Measurements from ENCODE around the gene REC114. TPM values are rescaled to one million over a fixed set of nuclear protein-coding genes. Genes with fewer than 3 reads are reported as not detected.

Gene REC114
- total and polyA plus RNA-seq, 9 of the 15 experiments (the other 6 are each of a cell fraction or from before 2014, with no cell fraction given) = 0.07 to 0.24 TPM; not detected in 7

DNA sequence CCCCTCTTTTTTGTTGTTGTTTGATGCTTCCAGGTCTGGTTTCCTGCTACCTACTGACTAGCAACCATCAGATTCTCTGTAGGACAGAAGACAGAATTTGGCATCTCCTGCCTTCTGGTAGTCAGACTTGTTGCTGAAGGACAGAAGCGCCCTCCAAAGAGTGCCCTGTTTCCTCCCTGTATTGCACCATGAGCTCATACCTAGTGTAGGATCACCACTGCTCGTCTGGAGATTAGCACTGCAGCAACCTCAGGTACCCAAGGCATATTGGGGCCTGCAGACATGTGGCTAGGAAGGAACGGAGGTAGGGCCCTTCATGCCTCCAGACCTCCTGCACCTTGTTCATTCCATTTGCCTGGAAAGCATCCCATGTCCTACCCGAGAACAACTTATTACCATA is 112.1 kb downstream of the REC114 start:
- H3K4me3 ChIP-seq = no peak overlapping the region
- FAIRE-seq = no peak
- WGBS (ENCODE audit: insufficient coverage, low coverage, missing lambda C conversion rate) = 48% methylated on average over 3 of the region's 4 CpGs
- H2AFZ ChIP-seq (ENCODE audit: low read depth, low read length) = no peak overlapping the region
- H3K27me3 ChIP-seq (ENCODE audit: control insufficient read depth in 2 of 2, insufficient read depth in 2 of 2, low read length in 2 of 2) = no peaks in the 10 kb centered on the region
- no peaks in the 10 kb centered on the region for H3K4me1 ChIP-seq (replicated peaks in 1 of 2; ENCODE audit: control insufficient read depth in 2 of 2, insufficient read depth in 2 of 2, low read length in 2 of 2)
- CTCF ChIA-PET (ENCODE audit: low intra/inter-chr PET ratio) = no interaction called here
- intact Hi-C loops (cut with micrococcal nuclease) (no loop called here), in situ Hi-C loops (cut with MboI) (no loop called here)
- H3K9ac ChIP-seq (ENCODE audit: insufficient read depth in 1 of 2, low read depth in 2 of 2, low read length in 2 of 2) = no peak overlapping the region
- no peaks in the 10 kb centered on the region for H3K9me3 ChIP-seq (replicated peaks; ENCODE audit: control insufficient read depth, insufficient read depth, low read depth, low read length)
- H4K20me1 ChIP-seq (replicated peaks; ENCODE audit: control insufficient read depth, insufficient read depth, low read length) = no peaks in the 10 kb centered on the region; the same call in 1 of the 2 replicates
- H3K4me2 ChIP-seq (ENCODE audit: insufficient read depth, low read length) = no peak overlapping the region
- TF ChIP-seq, protein P1, sequence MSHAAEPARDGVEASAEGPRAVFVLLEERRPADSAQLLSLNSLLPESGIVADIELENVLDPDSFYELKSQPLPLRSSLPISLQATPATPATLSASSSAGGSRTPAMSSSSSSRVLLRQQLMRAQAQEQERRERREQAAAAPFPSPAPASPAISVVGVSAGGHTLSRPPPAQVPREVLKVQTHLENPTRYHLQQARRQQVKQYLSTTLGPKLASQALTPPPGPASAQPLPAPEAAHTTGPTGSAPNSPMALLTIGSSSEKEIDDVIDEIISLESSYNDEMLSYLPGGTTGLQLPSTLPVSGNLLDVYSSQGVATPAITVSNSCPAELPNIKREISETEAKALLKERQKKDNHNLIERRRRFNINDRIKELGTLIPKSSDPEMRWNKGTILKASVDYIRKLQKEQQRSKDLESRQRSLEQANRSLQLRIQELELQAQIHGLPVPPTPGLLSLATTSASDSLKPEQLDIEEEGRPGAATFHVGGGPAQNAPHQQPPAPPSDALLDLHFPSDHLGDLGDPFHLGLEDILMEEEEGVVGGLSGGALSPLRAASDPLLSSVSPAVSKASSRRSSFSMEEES (CRISPR knock-in tag; IDR thresholded peaks at IDR 0.05) = no peak
- no peak overlapping the region for H3K27ac ChIP-seq (ENCODE audit: extremely low read depth, low read depth, low read length)
- ATAC-seq = no peak
- DNase-seq (ENCODE audit: extremely low read depth in 1 of 4, low spot score in 3 of 4) = no peak
- H3K9me1 ChIP-seq (ENCODE audit: control insufficient read depth, insufficient read depth, low read length) = no peaks in the 10 kb centered on the region
- POLR2A ChIA-PET = interaction anchor here (0.7 kb wide), 2 partner anchors 10 to 1754 kb away, joined by 3 to 4 read pairs; no protein-coding TSS in a partner anchor
- H3K36me3 ChIP-seq (ENCODE audit: control insufficient read depth, insufficient read depth, low read length) = peaks cover 14% of the 10 kb centered on the region
- BruUV-seq (replicated peaks) = no TSS peak
- no peaks in the 10 kb centered on the region for H3K79me2 ChIP-seq (ENCODE audit: control insufficient read depth, insufficient read depth, low read length)

DNA sequence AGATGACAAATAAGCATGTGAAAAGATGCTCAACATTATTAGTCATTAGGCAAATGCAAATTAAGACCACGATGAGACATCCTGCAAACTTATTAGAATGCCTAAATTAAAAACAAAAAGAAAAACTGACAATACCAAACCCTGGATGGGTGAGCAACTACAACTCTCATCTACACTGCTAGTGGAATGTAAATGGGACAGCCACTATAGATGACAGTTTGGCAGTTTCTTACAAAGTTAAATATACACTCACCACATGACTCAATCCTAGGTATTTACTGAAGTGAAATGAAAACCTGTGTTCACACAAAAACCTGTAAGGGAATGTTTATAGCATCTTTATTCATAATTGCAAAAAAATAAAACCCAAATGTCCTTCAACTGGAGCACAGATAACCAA is 115.6 kb downstream of the REC114 start:
- no peaks in the 10 kb centered on the region for H3K9me3 ChIP-seq (replicated peaks; ENCODE audit: control insufficient read depth, insufficient read depth, low read depth, low read length)
- H3K9ac ChIP-seq (ENCODE audit: insufficient read depth in 1 of 2, low read depth in 2 of 2, low read length in 2 of 2) = no peak overlapping the region
- WGBS (ENCODE audit: insufficient coverage, low coverage, missing lambda C conversion rate) = 76% methylated on average over 1 of the region's 1 CpG
- no peak overlapping the region for H3K4me2 ChIP-seq (ENCODE audit: insufficient read depth, low read length)
- intact Hi-C loops (cut with micrococcal nuclease) = no loop called here
- H2AFZ ChIP-seq (ENCODE audit: low read depth, low read length) = no peak overlapping the region
- POLR2A ChIA-PET = no interaction called here
- H3K36me3 ChIP-seq (ENCODE audit: control insufficient read depth, insufficient read depth, low read length) = peaks cover 44% of the 10 kb centered on the region
- in situ Hi-C loops (cut with MboI) = no loop called here
- H3K27me3 ChIP-seq (ENCODE audit: control insufficient read depth in 2 of 2, insufficient read depth in 2 of 2, low read length in 2 of 2) = no peaks in the 10 kb centered on the region
- ATAC-seq (no peak), FAIRE-seq (no peak), DNase-seq (ENCODE audit: extremely low read depth in 1 of 4, low spot score in 3 of 4) (no peak)
- no peaks in the 10 kb centered on the region for H3K79me2 ChIP-seq (ENCODE audit: control insufficient read depth, insufficient read depth, low read length)
- H3K27ac ChIP-seq (ENCODE audit: extremely low read depth, low read depth, low read length) = no peak overlapping the region
- H4K20me1 ChIP-seq (replicated peaks; ENCODE audit: control insufficient read depth, insufficient read depth, low read length) = no peaks in the 10 kb centered on the region
- H3K9me1 ChIP-seq (ENCODE audit: control insufficient read depth, insufficient read depth, low read length) = no peaks in the 10 kb centered on the region
- TF ChIP-seq PYGO2 (tag; IDR thresholded peaks at IDR 0.05) (no peak), ZNF589 (CRISPR knock-in tag; IDR thresholded peaks at IDR 0.05; ENCODE audit: low read depth) (no peak), ZNF444 (CRISPR knock-in tag; IDR thresholded peaks at IDR 0.05) (no peak)
- TF ChIP-seq, protein P2, sequence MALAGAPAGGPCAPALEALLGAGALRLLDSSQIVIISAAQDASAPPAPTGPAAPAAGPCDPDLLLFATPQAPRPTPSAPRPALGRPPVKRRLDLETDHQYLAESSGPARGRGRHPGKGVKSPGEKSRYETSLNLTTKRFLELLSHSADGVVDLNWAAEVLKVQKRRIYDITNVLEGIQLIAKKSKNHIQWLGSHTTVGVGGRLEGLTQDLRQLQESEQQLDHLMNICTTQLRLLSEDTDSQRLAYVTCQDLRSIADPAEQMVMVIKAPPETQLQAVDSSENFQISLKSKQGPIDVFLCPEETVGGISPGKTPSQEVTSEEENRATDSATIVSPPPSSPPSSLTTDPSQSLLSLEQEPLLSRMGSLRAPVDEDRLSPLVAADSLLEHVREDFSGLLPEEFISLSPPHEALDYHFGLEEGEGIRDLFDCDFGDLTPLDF (CRISPR knock-in tag; IDR thresholded peaks at IDR 0.05) = no peak
- TF ChIP-seq, protein P3, sequence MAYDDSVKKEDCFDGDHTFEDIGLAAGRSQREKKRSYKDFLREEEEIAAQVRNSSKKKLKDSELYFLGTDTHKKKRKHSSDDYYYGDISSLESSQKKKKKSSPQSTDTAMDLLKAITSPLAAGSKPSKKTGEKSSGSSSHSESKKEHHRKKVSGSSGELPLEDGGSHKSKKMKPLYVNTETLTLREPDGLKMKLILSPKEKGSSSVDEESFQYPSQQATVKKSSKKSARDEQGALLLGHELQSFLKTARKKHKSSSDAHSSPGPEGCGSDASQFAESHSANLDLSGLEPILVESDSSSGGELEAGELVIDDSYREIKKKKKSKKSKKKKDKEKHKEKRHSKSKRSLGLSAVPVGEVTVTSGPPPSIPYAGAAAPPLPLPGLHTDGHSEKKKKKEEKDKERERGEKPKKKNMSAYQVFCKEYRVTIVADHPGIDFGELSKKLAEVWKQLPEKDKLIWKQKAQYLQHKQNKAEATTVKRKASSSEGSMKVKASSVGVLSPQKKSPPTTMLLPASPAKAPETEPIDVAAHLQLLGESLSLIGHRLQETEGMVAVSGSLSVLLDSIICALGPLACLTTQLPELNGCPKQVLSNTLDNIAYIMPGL (CRISPR knock-in tag; IDR thresholded peaks at IDR 0.05) = no peak
- H3K4me1 ChIP-seq (replicated peaks in 1 of 2; ENCODE audit: control insufficient read depth in 2 of 2, insufficient read depth in 2 of 2, low read length in 2 of 2) = no peaks in the 10 kb centered on the region; a peak in 1 of 5 replicates
- H3K4me3 ChIP-seq = no peak overlapping the region
- no TSS peak for BruUV-seq (replicated peaks)
- CTCF ChIA-PET (ENCODE audit: low intra/inter-chr PET ratio) = no interaction called here

Data from K562 (cell line).